Forelimb muscle (tissue), 1 donor: ENCODE measurements around the gene CACNA2D1. TPM values are rescaled to one million over a fixed set of nuclear protein-coding genes. Genes with fewer than 3 reads are reported as not detected.

ENCODE experiments used
- DNase-seq: peaks from one replicate; pipeline ENCODE4 v3.0.0-alpha.2; 2013; ENCODE audit warnings: low read depth
- polyA plus RNA-seq: library from polyadenylated mRNA; unstranded; fragments of 120-200 nt; gene quantifications from one replicate; pipeline ENCODE4 v1.2.1, GENCODE V29; 2013; ENCODE audit not compliant: insufficient read length

CACNA2D1 gene
- polyA plus RNA-seq, 1 donor, result 131 TPM

- DNase-seq, result no peak
Measured at GRCh38 chr7:81973117-81973516, 470.5 kb downstream of the CACNA2D1 start.

- no peak for DNase-seq
Measured at GRCh38 chr7:81960026-81960425, 483.6 kb downstream of the CACNA2D1 start.

GRCh38 chr7:81957517-81957916 is 486.1 kb downstream of the CACNA2D1 start:
- no peak for DNase-seq

- peak; percentile 28 for DNase-seq
Measured at GRCh38 chr7:81956520-81956919, 487.1 kb downstream of the CACNA2D1 start.

GRCh38 chr7:81949306-81949705 is 494.3 kb downstream of the CACNA2D1 start:
- no peak for DNase-seq

- DNase-seq, result peak; percentile 28
Measured at GRCh38 chr7:81944058-81944457, 499.5 kb downstream of the CACNA2D1 start.

GRCh38 chr7:81937091-81937490 is 506.5 kb downstream of the CACNA2D1 start:
- no peak for DNase-seq

- no peak for DNase-seq
Measured at GRCh38 chr7:81934596-81935301, 508.8 kb downstream of the CACNA2D1 start.

GRCh38 chr7:81932936-81933335 is 510.6 kb downstream of the CACNA2D1 start:
- DNase-seq, result no peak

GRCh38 chr7:81929386-81929785 is 514.2 kb downstream of the CACNA2D1 start:
- no peak for DNase-seq

- DNase-seq, result no peak
Measured at GRCh38 chr7:81926154-81926553, 517.4 kb downstream of the CACNA2D1 start.

- DNase-seq, result no peak
Measured at GRCh38 chr7:81925530-81925929, 518.0 kb downstream of the CACNA2D1 start.

- DNase-seq, result no peak
Measured at GRCh38 chr7:81924494-81924893, 519.1 kb downstream of the CACNA2D1 start.

- no peak for DNase-seq
Measured at GRCh38 chr7:81919494-81919893, 524.1 kb downstream of the CACNA2D1 start.

- no peak for DNase-seq
Measured at GRCh38 chr7:81908220-81908619, 535.4 kb downstream of the CACNA2D1 start.

- DNase-seq, result no peak
Measured at GRCh38 chr7:81903115-81903514, 540.5 kb downstream of the CACNA2D1 start.

- DNase-seq, result no peak
Measured at GRCh38 chr7:81902536-81902935, 541.0 kb downstream of the CACNA2D1 start.
